Adrenal gland (tissue), 12 donors: ENCODE data around the gene UBE2E2. TPM values are rescaled to one million over a fixed set of nuclear protein-coding genes. Genes with fewer than 3 reads are reported as not detected.

ENCODE experiments used
- DNase-seq, 7 donors: peaks; one replicate each; pipeline ENCODE4 v3.0.0-alpha.2; 2019 to 2020
- H3K27ac ChIP-seq, 5 donors: fragments of 200-600 bp; sonication (generic) in 4 of 5; 1 replicate in 3 of 5; 2 replicates in 2 of 5; pipeline versions ENCODE4 v1.5.1 to v1.8.0; 2016 to 2020; ENCODE audit warnings: mild to moderate bottlenecking in 1 of 5
- H3K27me3 ChIP-seq: fragments of 200-600 bp; 2 replicates; pipeline ENCODE4 v1.8.0; 2021
- H3K36me3 ChIP-seq, 2 donors: fragments of 200-600 bp; replicated peaks in 1 of 2; 1 replicate in 1 of 2; 2 replicates in 1 of 2; pipeline versions ENCODE4 v1.5.1 to v1.8.0; 2018 to 2022
- H3K4me1 ChIP-seq, 2 donors: fragments of 200-600 bp; replicated peaks in 1 of 2; 1 replicate in 1 of 2; 2 replicates in 1 of 2; pipeline versions ENCODE4 v1.5.1 to v1.8.0; 2018 to 2021
- H3K4me3 ChIP-seq, 4 donors: fragments of 200-600 bp; sonication (generic) in 3 of 4; one replicate each; pipeline ENCODE4 v1.5.1; 2016 to 2018
- H3K9me3 ChIP-seq, 3 donors: fragments of 200-600 bp; sonication (generic) in 1 of 3; replicated peaks in 1 of 3; 1 replicate in 2 of 3; 2 replicates in 1 of 3; pipeline versions ENCODE4 v1.5.1 to v1.8.0; 2016 to 2021
- CTCF ChIP-seq, 6 experiments: fragments of 450-650 bp in 4 of 6; fragments of 200-600 bp in 2 of 6; sonication (generic) in 1 of 6; IDR thresholded peaks; 1 replicate in 5 of 6; 2 replicates in 1 of 6; pipeline versions ENCODE4 v1.5.1 to v1.8.0; 2016 to 2021; ENCODE audit warnings: antibody characterized with exemption in 6 of 6, mild to moderate bottlenecking in 2 of 6, moderate library complexity in 1 of 6
- POLR2A ChIP-seq, 2 donors: fragments of 450-650 bp; IDR thresholded peaks; one replicate each; pipeline ENCODE4 v1.6.1; 2017; ENCODE audit warnings: antibody characterized with exemption in 2 of 2, mild to moderate bottlenecking in 2 of 2, moderate library complexity in 1 of 2
- WGBS, 4 donors: extraction: QIAGEN DNeasy Blood & Tissue Kit in 2 of 4; methylation state at CpG; one replicate each; pipeline versions ENCODE4 v1.1.5 to v1.1.7; 2013 to 2017; 5-methylcytosine and 5-hydroxymethylcytosine counted together
- intact Hi-C, 2 donors: fragments of 100-400 bp; cut with DNase I; formaldehyde crosslinking; loops; one replicate each; pipeline versions ENCODE4 v1.14.1 to v1.15.0; 2022 to 2023
- polyA plus RNA-seq, 3 donors: library from polyadenylated mRNA; stranded (reverse); fragments of 200-250 nt in 2 of 3; fragments of 350-450 nt in 1 of 3; fragmentation: Illumina TruSeq in 1 of 3; extraction: RNeasy Lipid Tissue Mini Kit (QIAGEN cat#74804) in 1 of 3; gene quantifications; one replicate each; pipeline ENCODE4 v1.2.3, GENCODE V29; 2013 to 2014
- total RNA-seq, 9 donors: library from RNA; depleted of rRNA in 4 of 9; stranded (reverse); fragments of >200 nt in 4 of 9; fragments of 120-200 nt in 1 of 9; fragmentation: NEBNext Ultra II Directional in 1 of 9; extraction: Animal tissue kit (Norgen Biotek cat#: 25700) in 1 of 9; gene quantifications; one replicate each; pipeline versions ENCODE4 v1.1.0 to v1.2.4, GENCODE V29; 2013 to 2023
- donor health status: healthy with polysubstance abuse.
- donor health status: Bipolar disorder and iron deficiency.
- donor health status: DM: yes; HTN: yes; CAD: no.
- donor health status: DM: no; HTN: no; CAD: no.
- donor health status: DM: no; HTN: no; CAD: no.
- donor health status: DM: yes; HTN: yes; CAD: no.

Gene UBE2E2
- total and polyA plus RNA-seq, 12 donors: 9.3 to 29.6 (median 20.7) TPM

GRCh38 chr3:23252122-23252521 lies 49.0 kb downstream of the UBE2E2 start:
- Histone ChIP-seq H3K9me3 (no peaks in the 10 kb centered on the region), H3K27me3 (no peaks in the 10 kb centered on the region), H3K36me3 (no peaks in the 10 kb centered on the region), H3K27ac (no peak overlapping the region), H3K4me1 (peaks cover 0 to 7% of the 10 kb centered on the region in 2 donors), H3K4me3 (no peak overlapping the region)
- no peak for DNase-seq
- intact Hi-C loops: no loop called here
- WGBS, 4 donors: 83 to 96% (median 90%) methylated on average over 1 of the region's 1 CpG
- TF ChIP-seq POLR2A (IDR thresholded peaks at IDR 0.05) (no peak), CTCF (IDR thresholded peaks at IDR 0.05) (no peak)

- no peak for TF ChIP-seq POLR2A (IDR thresholded peaks at IDR 0.05)
- no peak for TF ChIP-seq CTCF (IDR thresholded peaks at IDR 0.05)
- no peaks in the 10 kb centered on the region for H3K36me3 ChIP-seq
- H3K27ac ChIP-seq: no peak overlapping the region
- H3K9me3 ChIP-seq: no peaks in the 10 kb centered on the region
- intact Hi-C loops: no loop called here
- H3K27me3 ChIP-seq: no peaks in the 10 kb centered on the region
- peaks cover 0 to 7% of the 10 kb centered on the region in 2 donors for H3K4me1 ChIP-seq
- no peak overlapping the region for H3K4me3 ChIP-seq
- no peak for DNase-seq
Measured at GRCh38 chr3:23253214-23253613, 50.1 kb downstream of the UBE2E2 start.

- intact Hi-C loops: no loop called here
- Histone ChIP-seq H3K4me1 (peaks cover 0 to 7% of the 10 kb centered on the region in 2 donors), H3K36me3 (no peaks in the 10 kb centered on the region), H3K27ac (no peak overlapping the region), H3K9me3 (no peaks in the 10 kb centered on the region), H3K27me3 (no peaks in the 10 kb centered on the region), H3K4me3 (no peak overlapping the region)
- no peak for DNase-seq
- 89 to 98% (median 90%) methylated on average over 2 of the region's 2 CpGs for WGBS, 4 donors
- TF ChIP-seq POLR2A (IDR thresholded peaks at IDR 0.05): no peak
- TF ChIP-seq CTCF (IDR thresholded peaks at IDR 0.05): no peak
Measured at GRCh38 chr3:23254282-23254681, 51.2 kb downstream of the UBE2E2 start.

- H3K9me3 ChIP-seq: no peaks in the 10 kb centered on the region
- 73 to 78% (median 76%) methylated on average over 3 of the region's 3 CpGs for WGBS, 4 donors
- intact Hi-C loops: no loop called here
- DNase-seq: no peak
- H3K27ac ChIP-seq: no peak overlapping the region
- no peaks in the 10 kb centered on the region for H3K36me3 ChIP-seq
- H3K4me1 ChIP-seq: peaks cover 0 to 7% of the 10 kb centered on the region in 2 donors
- TF ChIP-seq CTCF (IDR thresholded peaks at IDR 0.05) (no peak), POLR2A (IDR thresholded peaks at IDR 0.05) (no peak)
- H3K27me3 ChIP-seq: no peaks in the 10 kb centered on the region
- H3K4me3 ChIP-seq: no peak overlapping the region
Measured at GRCh38 chr3:23254835-23255234, 51.7 kb downstream of the UBE2E2 start.
